AG04449 (cell line): Measurements from ENCODE around the gene TMEM8B.
"Not testable (repeated sequence)": the region's sequence is repeated elsewhere in the genome, so short reads cannot be mapped to it uniquely, and the experiment has no call there.

Source experiments
- CTCF ChIA-PET: fragments of 350-600 bp; formaldehyde crosslinking; extraction: SDS; loops from one replicate; lab custom pipeline; 2021; ENCODE audit warnings: antibody characterized with exemption; lab: Yijun Ruan, JAX
- POLR2A ChIA-PET: fragments of 400-600, 350-600 bp; formaldehyde crosslinking; extraction: SDS; loops from one replicate; lab custom pipeline; 2020; ENCODE audit warnings: antibody characterized with exemption, inconsistent platforms; lab: Yijun Ruan, JAX
- DNase-seq: peaks from one replicate; pipeline ENCODE4 v3.0.0-alpha.2; 2010; ENCODE audit warnings: low read depth, low spot score
- H3K4me3 ChIP-seq: 2 replicates; pipeline ENCODE4 v1.5.1; 2011; ENCODE audit warnings: low read depth, mild to moderate bottlenecking, control low read depth, low read length
- CTCF ChIP-seq: IDR thresholded peaks from one replicate; pipeline ENCODE4 v1.5.1; 2011; ENCODE audit warnings: mild to moderate bottlenecking, moderate library complexity, low read length, control low read depth, inconsistent platforms; ENCODE audit not compliant: insufficient read depth; ENCODE audit errors: missing control alignments

The TMEM8B gene

GRCh38 chr9:35891646-35892045 is 62.6 kb downstream of the TMEM8B start:
- ChIA-PET POLR2A (no interaction called here), CTCF (interaction anchor here (1.2 to 3.1 kb wide), 6 partner anchors 10 to 65 kb away, joined by 3 to 38 read pairs (median 4); no protein-coding TSS in a partner anchor)
- no peak overlapping the region for H3K4me3 ChIP-seq
- TF ChIP-seq CTCF, result no peak
- no peak for DNase-seq

GRCh38 chr9:35892051-35892450 is 63.0 kb downstream of the TMEM8B start:
- ChIA-PET CTCF (interaction anchor here (1.2 to 3.1 kb wide), 6 partner anchors 10 to 66 kb away, joined by 3 to 38 read pairs (median 4); no protein-coding TSS in a partner anchor), POLR2A (no interaction called here)
- TF ChIP-seq CTCF, result no peak
- no peak overlapping the region for H3K4me3 ChIP-seq
- no peak for DNase-seq

- CTCF ChIA-PET, result interaction anchor here (1.0 to 6.1 kb wide), 6 partner anchors 9 to 127 kb away, joined by 3 to 49 read pairs (median 12); partner anchors contain the start of gene HRCT1
- no peak overlapping the region for H3K4me3 ChIP-seq
- POLR2A ChIA-PET, result no interaction called here
- no peak for TF ChIP-seq CTCF
- no peak for DNase-seq
These were observed 67.5 kb downstream of the TMEM8B start for GRCh38 chr9:35896570-35896969.

- H3K4me3 ChIP-seq, DNase-seq, POLR2A ChIA-PET: not testable (repeated sequence)
- CTCF ChIA-PET, result interaction anchor here (1.0 to 6.1 kb wide), 9 partner anchors 8 to 126 kb away, joined by 3 to 49 read pairs (median 7); partner anchors contain the start of gene HRCT1
These were observed 68.5 kb downstream of the TMEM8B start for GRCh38 chr9:35897376-35898099.

GRCh38 chr9:35898337-35898736 is 69.3 kb downstream of the TMEM8B start:
- POLR2A ChIA-PET, result no interaction called here
- no peak for TF ChIP-seq CTCF
- DNase-seq, result no peak
- CTCF ChIA-PET, result interaction anchor here (0.8 to 6.1 kb wide), 7 partner anchors 12 to 125 kb away, joined by 3 to 49 read pairs (median 7); no protein-coding TSS in a partner anchor
- H3K4me3 ChIP-seq, result no peak overlapping the region

- TF ChIP-seq CTCF, result no peak
- H3K4me3 ChIP-seq, result no peak overlapping the region
- ChIA-PET POLR2A (no interaction called here), CTCF (interaction anchor here (0.8 to 6.1 kb wide), 6 partner anchors 12 to 124 kb away, joined by 3 to 49 read pairs (median 7); no protein-coding TSS in a partner anchor)
- DNase-seq, result no peak
These were observed 70.0 kb downstream of the TMEM8B start for GRCh38 chr9:35899021-35899420.
